ENCODE results near the gene PCSK2.
A peak's percentile ranks its signal among the peaks of the same experiment; 100 is the strongest.

The PCSK2 gene

GRCh38 chr20:17446171-17446570 is 219.3 kb downstream of the PCSK2 start:
- DNase-seq (ENCODE audit: low spot score) = no peak

- no peak for DNase-seq (ENCODE audit: low spot score)
Observed at GRCh38 chr20:17448071-17448470, 221.2 kb downstream of the PCSK2 start.

- no peak for DNase-seq (ENCODE audit: low spot score)
Observed at GRCh38 chr20:17449031-17449430, 222.2 kb downstream of the PCSK2 start.

- DNase-seq (ENCODE audit: low spot score) = no peak
Observed at GRCh38 chr20:17452441-17452840, 225.6 kb downstream of the PCSK2 start.

- DNase-seq (ENCODE audit: low spot score) = no peak
Observed at GRCh38 chr20:17453592-17453991, 226.8 kb downstream of the PCSK2 start.

GRCh38 chr20:17456279-17456678 is 229.4 kb downstream of the PCSK2 start:
- no peak for DNase-seq (ENCODE audit: low spot score)

GRCh38 chr20:17457079-17457478 is 230.2 kb downstream of the PCSK2 start:
- no peak for DNase-seq (ENCODE audit: low spot score)

- no peak for DNase-seq (ENCODE audit: low spot score)
Observed at GRCh38 chr20:17457588-17458190, 230.8 kb downstream of the PCSK2 start.

- peak; percentile 51 for DNase-seq (ENCODE audit: low spot score)
Observed at GRCh38 chr20:17460119-17460518, 233.3 kb downstream of the PCSK2 start.

GRCh38 chr20:17461941-17462340 is 235.1 kb downstream of the PCSK2 start:
- DNase-seq (ENCODE audit: low spot score) = no peak

GRCh38 chr20:17463711-17464110 is 236.9 kb downstream of the PCSK2 start:
- DNase-seq (ENCODE audit: low spot score) = no peak

GRCh38 chr20:17465236-17465635 is 238.4 kb downstream of the PCSK2 start:
- no peak for DNase-seq (ENCODE audit: low spot score)

GRCh38 chr20:17466641-17467040 is 239.8 kb downstream of the PCSK2 start:
- no peak for DNase-seq (ENCODE audit: low spot score)

- DNase-seq (ENCODE audit: low spot score) = no peak
Observed at GRCh38 chr20:17467120-17467655, 240.3 kb downstream of the PCSK2 start.

- DNase-seq (ENCODE audit: low spot score) = no peak
Observed at GRCh38 chr20:17468073-17468840, 241.4 kb downstream of the PCSK2 start.

GRCh38 chr20:17469246-17470030 is 242.6 kb downstream of the PCSK2 start:
- DNase-seq (ENCODE audit: low spot score) = no peak

- no peak for DNase-seq (ENCODE audit: low spot score)
Observed at GRCh38 chr20:17470521-17470920, 243.7 kb downstream of the PCSK2 start.

GRCh38 chr20:17470973-17471372 is 244.1 kb downstream of the PCSK2 start:
- no peak for DNase-seq (ENCODE audit: low spot score)

- no peak for DNase-seq (ENCODE audit: low spot score)
Observed at GRCh38 chr20:17471606-17472187, 244.9 kb downstream of the PCSK2 start.

GRCh38 chr20:17473659-17474058 is 246.8 kb downstream of the PCSK2 start:
- no peak for DNase-seq (ENCODE audit: low spot score)

- DNase-seq (ENCODE audit: low spot score) = no peak
Observed at GRCh38 chr20:17479063-17479657, 252.3 kb downstream of the PCSK2 start.

GRCh38 chr20:17480696-17481095 is 253.9 kb downstream of the PCSK2 start:
- DNase-seq (ENCODE audit: low spot score) = no peak

Measured in COLO829 (cell line).